Astrocyte (in vitro differentiated cells and primary cell): Measurements from ENCODE around the gene DMC1. TPM values are rescaled to one million over a fixed set of nuclear protein-coding genes. Genes with fewer than 3 reads are reported as not detected.

Experiments
- DNase-seq: peaks from one replicate; pipeline ENCODE4 v3.0.0-alpha.2; 2010; ENCODE audit warnings: low read depth
- FAIRE-seq: peaks from 2 replicates; lab custom pipeline; 2011; peaks lifted over from hg19 to GRCh38; lab: Jason Lieb, UNC
- H2AFZ ChIP-seq: 2 replicates; pipeline ENCODE4 v1.6.0; 2012; ENCODE audit warnings: low read depth, low read length, inconsistent platforms
- H3K27ac ChIP-seq: 2 replicates; pipeline ENCODE4 v1.5.1; 2011; ENCODE audit warnings: low read depth, low read length, inconsistent platforms
- H3K27me3 ChIP-seq: 2 replicates; pipeline ENCODE4 v1.6.0; 2011; ENCODE audit warnings: low read length, inconsistent platforms; ENCODE audit not compliant: insufficient read depth
- H3K36me3 ChIP-seq: 2 replicates; pipeline ENCODE4 v1.5.1; 2011; ENCODE audit warnings: low read length, inconsistent platforms; ENCODE audit not compliant: insufficient read depth
- H3K4me1 ChIP-seq: 2 replicates; pipeline ENCODE4 v1.5.1; 2011; ENCODE audit warnings: low read length, inconsistent platforms; ENCODE audit not compliant: insufficient read depth
- H3K4me2 ChIP-seq: 2 replicates; pipeline ENCODE4 v1.6.0; 2012; ENCODE audit warnings: low read length, inconsistent platforms
- H3K4me3 ChIP-seq: 2 replicates; pipeline ENCODE4 v1.5.1; 2011; ENCODE audit warnings: low read depth, mild to moderate bottlenecking, low read length, inconsistent platforms; ENCODE audit not compliant: insufficient read depth
- H3K79me2 ChIP-seq: 2 replicates; pipeline ENCODE4 v1.6.0; 2012; ENCODE audit warnings: mild to moderate bottlenecking, low read length, inconsistent platforms; ENCODE audit not compliant: insufficient read depth
- H3K9ac ChIP-seq: 2 replicates; pipeline ENCODE4 v1.6.0; 2012; ENCODE audit warnings: mild to moderate bottlenecking, low read length, inconsistent platforms
- H3K9me3 ChIP-seq: 2 replicates; pipeline ENCODE4 v1.5.1; 2012; ENCODE audit warnings: low read depth, mild to moderate bottlenecking, low read length, inconsistent platforms; ENCODE audit not compliant: insufficient read depth
- H4K20me1 ChIP-seq: 2 replicates; pipeline ENCODE4 v1.6.0; 2012; ENCODE audit warnings: low read length, inconsistent platforms; ENCODE audit not compliant: insufficient read depth
- H3K27ac Mint-ChIP-seq: one replicate; pipeline ENCODE4 v1.8.0; 2021; ENCODE audit warnings: mild to moderate bottlenecking, mixed read lengths; ENCODE audit not compliant: unreplicated experiment
- H3K27me3 Mint-ChIP-seq: one replicate; pipeline ENCODE4 v1.8.0; 2021; ENCODE audit warnings: low read depth, mixed read lengths; ENCODE audit not compliant: unreplicated experiment
- H3K36me3 Mint-ChIP-seq: one replicate; pipeline ENCODE4 v1.8.0; 2021; ENCODE audit warnings: low read depth, mixed read lengths; ENCODE audit not compliant: unreplicated experiment
- H3K4me1 Mint-ChIP-seq: one replicate; pipeline ENCODE4 v1.8.0; 2021; ENCODE audit warnings: low read depth, mixed read lengths; ENCODE audit not compliant: unreplicated experiment
- H3K4me3 Mint-ChIP-seq: one replicate; pipeline ENCODE4 v1.8.0; 2021; ENCODE audit warnings: mild to moderate bottlenecking, moderate library complexity, mixed read lengths; ENCODE audit not compliant: unreplicated experiment
- H3K9me3 Mint-ChIP-seq: one replicate; pipeline ENCODE4 v1.8.0; 2021; ENCODE audit warnings: mild to moderate bottlenecking, mixed read lengths; ENCODE audit not compliant: unreplicated experiment
- EZH2 ChIP-seq: IDR thresholded peaks from 2 replicates; pipeline ENCODE4 v1.6.1; 2012; ENCODE audit warnings: mild to moderate bottlenecking, low read length, inconsistent platforms; ENCODE audit not compliant: insufficient read depth
- total RNA-seq: library from RNA; stranded (reverse); gene quantifications from 2 replicates; pipeline ENCODE4 v1.2.1, GENCODE V29; 2021
- TF ChIP-seq, protein P1 (sequence below): IDR thresholded peaks from 2 replicates; pipeline ENCODE4 v1.5.1; 2011; ENCODE audit warnings: low read depth, mild to moderate bottlenecking, inconsistent platforms, low read length, moderate library complexity; ENCODE audit not compliant: insufficient read depth

Gene DMC1
- total RNA-seq, 1 donor from 2014 or later, result 0.11 TPM

GRCh38 chr22:38491707-38492348, 78.2 kb downstream of the DMC1 start:
- no peak for TF ChIP-seq EZH2
- TF ChIP-seq, protein P1, sequence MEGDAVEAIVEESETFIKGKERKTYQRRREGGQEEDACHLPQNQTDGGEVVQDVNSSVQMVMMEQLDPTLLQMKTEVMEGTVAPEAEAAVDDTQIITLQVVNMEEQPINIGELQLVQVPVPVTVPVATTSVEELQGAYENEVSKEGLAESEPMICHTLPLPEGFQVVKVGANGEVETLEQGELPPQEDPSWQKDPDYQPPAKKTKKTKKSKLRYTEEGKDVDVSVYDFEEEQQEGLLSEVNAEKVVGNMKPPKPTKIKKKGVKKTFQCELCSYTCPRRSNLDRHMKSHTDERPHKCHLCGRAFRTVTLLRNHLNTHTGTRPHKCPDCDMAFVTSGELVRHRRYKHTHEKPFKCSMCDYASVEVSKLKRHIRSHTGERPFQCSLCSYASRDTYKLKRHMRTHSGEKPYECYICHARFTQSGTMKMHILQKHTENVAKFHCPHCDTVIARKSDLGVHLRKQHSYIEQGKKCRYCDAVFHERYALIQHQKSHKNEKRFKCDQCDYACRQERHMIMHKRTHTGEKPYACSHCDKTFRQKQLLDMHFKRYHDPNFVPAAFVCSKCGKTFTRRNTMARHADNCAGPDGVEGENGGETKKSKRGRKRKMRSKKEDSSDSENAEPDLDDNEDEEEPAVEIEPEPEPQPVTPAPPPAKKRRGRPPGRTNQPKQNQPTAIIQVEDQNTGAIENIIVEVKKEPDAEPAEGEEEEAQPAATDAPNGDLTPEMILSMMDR, result no peak
- Mint-ChIP-seq H3K4me1 (peaks cover 16% of the 10 kb centered on the region), H3K4me3 (peak overlapping the region; percentile 45), H3K36me3 (peaks cover 31% of the 10 kb centered on the region), H3K27ac (no peak overlapping the region), H3K9me3 (no peaks in the 10 kb centered on the region), H3K27me3 (no peaks in the 10 kb centered on the region)
- Histone ChIP-seq H3K27me3 (no peaks in the 10 kb centered on the region), H3K9me3 (no peaks in the 10 kb centered on the region), H4K20me1 (peaks cover 89% of the 10 kb centered on the region), H3K4me1 (peaks cover 22% of the 10 kb centered on the region), H3K4me2 (no peak overlapping the region), H3K9ac (no peak overlapping the region), H3K27ac (peak overlapping the region; percentile 2), H2AFZ (no peak overlapping the region), H3K79me2 (peaks cover 83% of the 10 kb centered on the region), H3K4me3 (no peak overlapping the region), H3K36me3 (peaks cover 88% of the 10 kb centered on the region)
- no peak for DNase-seq
- no peak for FAIRE-seq

DNA sequence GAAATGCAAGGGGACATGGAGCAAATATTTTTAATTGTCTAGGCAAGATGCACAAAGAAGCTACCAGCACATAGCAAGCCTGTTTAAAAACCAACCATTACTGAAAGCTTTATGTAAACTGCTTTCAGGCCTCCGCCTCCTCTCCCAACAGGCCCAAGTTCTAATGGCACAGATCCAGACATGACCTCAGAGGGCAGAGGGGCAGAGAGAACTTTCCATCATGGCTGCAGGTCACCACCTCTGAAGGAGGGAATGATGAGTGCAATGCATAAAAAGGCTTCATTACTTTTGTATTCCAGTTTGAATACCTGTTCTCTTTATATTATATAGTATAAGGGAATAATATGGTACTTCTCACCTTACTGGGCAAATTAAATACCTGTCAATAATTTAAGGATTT, 79.1 kb downstream of the DMC1 start:
- no peak overlapping the region for H3K4me3 ChIP-seq
- peak; percentile 42 for DNase-seq
- FAIRE-seq, result no peak
- H3K36me3 ChIP-seq, result peaks cover 88% of the 10 kb centered on the region
- Mint-ChIP-seq H3K36me3 (peaks cover 32% of the 10 kb centered on the region), H3K27ac (peak overlapping the region; percentile 66), H3K4me3 (no peak overlapping the region), H3K9me3 (no peaks in the 10 kb centered on the region), H3K27me3 (no peaks in the 10 kb centered on the region), H3K4me1 (peaks cover 16% of the 10 kb centered on the region)
- no peaks in the 10 kb centered on the region for H3K9me3 ChIP-seq
- H3K27ac ChIP-seq, result no peak overlapping the region
- H3K9ac ChIP-seq, result no peak overlapping the region
- H3K4me1 ChIP-seq, result peaks cover 22% of the 10 kb centered on the region
- no peak overlapping the region for H2AFZ ChIP-seq
- no peaks in the 10 kb centered on the region for H3K27me3 ChIP-seq
- H4K20me1 ChIP-seq, result peaks cover 89% of the 10 kb centered on the region
- H3K79me2 ChIP-seq, result peaks cover 74% of the 10 kb centered on the region
- no peak overlapping the region for H3K4me2 ChIP-seq
- TF ChIP-seq, protein P1, result no peak
- TF ChIP-seq EZH2, result no peak

- peaks cover 86% of the 10 kb centered on the region for H3K36me3 ChIP-seq
- FAIRE-seq, result no peak
These were observed 79.5 kb downstream of the DMC1 start for GRCh38 chr22:38490475-38490874.

More at GRCh38 chr22:38490475-38490874, 79.5 kb downstream of the DMC1 start:
- Mint-ChIP-seq H3K4me3 (no peak overlapping the region), H3K36me3 (peaks cover 29% of the 10 kb centered on the region), H3K27me3 (no peaks in the 10 kb centered on the region), H3K9me3 (no peaks in the 10 kb centered on the region), H3K27ac (peak overlapping the region; percentile 66), H3K4me1 (peaks cover 16% of the 10 kb centered on the region)
- Histone ChIP-seq H3K4me2 (no peak overlapping the region), H3K79me2 (peaks cover 70% of the 10 kb centered on the region), H3K4me1 (peaks cover 22% of the 10 kb centered on the region), H2AFZ (no peak overlapping the region), H3K27ac (no peak overlapping the region), H3K27me3 (no peaks in the 10 kb centered on the region), H3K4me3 (no peak overlapping the region), H3K9me3 (no peaks in the 10 kb centered on the region), H4K20me1 (peaks cover 88% of the 10 kb centered on the region), H3K9ac (no peak overlapping the region)
- TF ChIP-seq, protein P1, result no peak
- no peak for TF ChIP-seq EZH2
- no peak for DNase-seq
